WTC11 (cell line): ENCODE measurements around the gene NR3C1. TPM values are rescaled to one million over a fixed set of nuclear protein-coding genes. Genes with fewer than 3 reads are reported as not detected.

Experiments
- ATAC-seq: fragments of 200-7000 bp; cut with Tn5 transposase; 2 replicates; pipeline ENCODE4 v1.10.0; 2021; ENCODE audit warnings: mild to moderate bottlenecking, moderate library complexity
- CTCF ChIA-PET: fragments of 300-600 bp; sonication (Branson Sonifier 250); formaldehyde crosslinking; loops from one replicate; lab custom pipeline; 2021; ENCODE audit warnings: antibody characterized with exemption; lab: Charles Lee
- POLR2A ChIA-PET: fragments of 350-600 bp; sonication (Branson Sonifier 250); formaldehyde crosslinking; loops from one replicate; lab custom pipeline; 2021; ENCODE audit warnings: antibody characterized with exemption; lab: Charles Lee
- DNase-seq: peaks from one replicate; pipeline ENCODE4 v3.0.0; 2021; ENCODE audit warnings: low spot score
- H3K27ac Mint-ChIP-seq: 2 replicates; pipeline ENCODE4 v1.8.0; 2021; ENCODE audit warnings: mixed read lengths
- H3K27me3 Mint-ChIP-seq: 2 replicates; pipeline ENCODE4 v1.8.0; 2021; ENCODE audit warnings: low read depth, mild to moderate bottlenecking, moderate library complexity, mixed read lengths
- H3K36me3 Mint-ChIP-seq: 2 replicates; pipeline ENCODE4 v1.8.0; 2021; ENCODE audit warnings: mixed read lengths
- H3K4me1 Mint-ChIP-seq: 2 replicates; pipeline ENCODE4 v1.8.0; 2022; ENCODE audit warnings: mixed read lengths
- H3K4me3 Mint-ChIP-seq: 2 replicates; pipeline ENCODE4 v1.8.0; 2021; ENCODE audit warnings: mild to moderate bottlenecking, moderate library complexity, mixed read lengths
- H3K9me3 Mint-ChIP-seq: 2 replicates; pipeline ENCODE4 v1.8.0; 2021; ENCODE audit warnings: mixed read lengths
- ATF1 ChIP-seq: sonication (generic); formaldehyde crosslinking; IDR thresholded peaks from 2 replicates; pipeline ENCODE4 v1.8.1; 2023; ENCODE audit warnings: mild to moderate bottlenecking, moderate library complexity, missing genetic modification reagents
- ATF2 ChIP-seq: sonication (generic); formaldehyde crosslinking; IDR thresholded peaks from 2 replicates; pipeline ENCODE4 v1.8.1; 2022; ENCODE audit warnings: low read depth, missing genetic modification reagents, borderline replicate concordance
- E2F4 ChIP-seq: sonication (generic); formaldehyde crosslinking; IDR thresholded peaks from 2 replicates; pipeline ENCODE4 v1.8.1; 2022; ENCODE audit warnings: low read depth, mild to moderate bottlenecking, moderate library complexity, missing genetic modification reagents, borderline replicate concordance
- ELF4 ChIP-seq: sonication (generic); formaldehyde crosslinking; IDR thresholded peaks from 2 replicates; pipeline ENCODE4 v1.8.1; 2022; ENCODE audit warnings: low read depth, mild to moderate bottlenecking, moderate library complexity, missing genetic modification reagents
- FOXJ3 ChIP-seq: sonication (generic); formaldehyde crosslinking; IDR thresholded peaks from 2 replicates; pipeline ENCODE4 v1.9.0; 2021; ENCODE audit warnings: missing genetic modification reagents, mild to moderate bottlenecking, borderline replicate concordance
- FOXP4 ChIP-seq: sonication (generic); formaldehyde crosslinking; IDR thresholded peaks from 2 replicates; pipeline ENCODE4 v1.8.0; 2022; ENCODE audit warnings: mild to moderate bottlenecking, missing genetic modification reagents
- JUN ChIP-seq: sonication (generic); formaldehyde crosslinking; IDR thresholded peaks from 2 replicates; pipeline ENCODE4 v1.8.0; 2023; ENCODE audit warnings: mild to moderate bottlenecking, missing genetic modification reagents
- NFATC4 ChIP-seq: fragments of 250-450 bp; sonication (Bioruptor Pico); IDR thresholded peaks from 2 replicates; pipeline ENCODE4 v1.9.0; 2021; ENCODE audit warnings: mild to moderate bottlenecking
- NFYB ChIP-seq: sonication (generic); formaldehyde crosslinking; conservative IDR thresholded peaks from 2 replicates; pipeline ENCODE4 v1.8.0; 2022; ENCODE audit warnings: low read depth, missing genetic modification reagents
- NR2C2 ChIP-seq: sonication (generic); formaldehyde crosslinking; IDR thresholded peaks from 2 replicates; pipeline ENCODE4 v1.8.0; 2022; ENCODE audit warnings: mild to moderate bottlenecking, missing genetic modification reagents
- RORB ChIP-seq: fragments of 250-450 bp; sonication (Bioruptor Pico); IDR thresholded peaks from 2 replicates; pipeline ENCODE4 v1.9.0; 2021; ENCODE audit warnings: mild to moderate bottlenecking
- SOX15 ChIP-seq: fragments of 250-450 bp; sonication (Bioruptor Pico); IDR thresholded peaks from 2 replicates; pipeline ENCODE4 v1.9.0; 2021; ENCODE audit warnings: mild to moderate bottlenecking
- TCF7 ChIP-seq: sonication (generic); formaldehyde crosslinking; IDR thresholded peaks from 2 replicates; pipeline ENCODE4 v1.8.0; 2022; ENCODE audit warnings: mild to moderate bottlenecking, low read depth, missing genetic modification reagents, moderate library complexity
- USF1 ChIP-seq: sonication (generic); formaldehyde crosslinking; IDR thresholded peaks from 2 replicates; pipeline ENCODE4 v1.8.0; 2022; ENCODE audit warnings: mild to moderate bottlenecking, missing genetic modification reagents
- ZBTB21 ChIP-seq: sonication (generic); formaldehyde crosslinking; IDR thresholded peaks from 2 replicates; pipeline ENCODE4 v1.8.1; 2023; ENCODE audit warnings: mild to moderate bottlenecking, missing genetic modification reagents, borderline replicate concordance
- ZBTB43 ChIP-seq: sonication (generic); formaldehyde crosslinking; IDR thresholded peaks from 2 replicates; pipeline ENCODE4 v1.8.1; 2023; ENCODE audit warnings: mild to moderate bottlenecking, missing genetic modification reagents
- ZMAT4 ChIP-seq: fragments of 250-450 bp; sonication (Bioruptor Pico); IDR thresholded peaks from 2 replicates; pipeline ENCODE4 v1.9.0; 2021; ENCODE audit warnings: mild to moderate bottlenecking
- ZNF121 ChIP-seq: sonication (generic); formaldehyde crosslinking; IDR thresholded peaks from 2 replicates; pipeline ENCODE4 v1.8.0; 2023; ENCODE audit warnings: missing genetic modification reagents
- ZNF232 ChIP-seq: sonication (generic); formaldehyde crosslinking; IDR thresholded peaks from 2 replicates; pipeline ENCODE4 v1.8.0; 2022; ENCODE audit warnings: mild to moderate bottlenecking, missing genetic modification reagents
- ZNF317 ChIP-seq: sonication (generic); formaldehyde crosslinking; IDR thresholded peaks from 2 replicates; pipeline ENCODE4 v1.8.1; 2023; ENCODE audit warnings: low read depth, mild to moderate bottlenecking, moderate library complexity, missing genetic modification reagents, borderline replicate concordance
- ZNF416 ChIP-seq: fragments of 250-450 bp; sonication (Bioruptor Pico); IDR thresholded peaks from 2 replicates; pipeline ENCODE4 v1.9.0; 2021; ENCODE audit warnings: mild to moderate bottlenecking, inconsistent platforms
- ZNF423 ChIP-seq: fragments of 250-450 bp; sonication (Bioruptor Pico); IDR thresholded peaks from 2 replicates; pipeline ENCODE4 v2.1.2; 2022; ENCODE audit warnings: mild to moderate bottlenecking, moderate library complexity
- ZNF425 ChIP-seq: fragments of 250-450 bp; sonication (Bioruptor Pico); conservative IDR thresholded peaks from 2 replicates; pipeline ENCODE4 v1.9.0; 2021; ENCODE audit warnings: mild to moderate bottlenecking
- ZNF671 ChIP-seq: fragments of 250-450 bp; sonication (Bioruptor Pico); IDR thresholded peaks from 2 replicates; pipeline ENCODE4 v1.8.0; 2021; ENCODE audit warnings: mild to moderate bottlenecking
- total RNA-seq: library from RNA; stranded (reverse); gene quantifications from 3 replicates; pipeline ENCODE4 v1.2.3, GENCODE V29; 2021

Gene NR3C1
- total RNA-seq, 1 experiment from 2014 or later, result 15.0 TPM

- no peak for TF ChIP-seq ATF2
- no peak for TF ChIP-seq NR2C2 (CRISPR knock-in tag)
- TF ChIP-seq JUN, result no peak
- TF ChIP-seq ZNF671, result no peak
- TF ChIP-seq SOX15 (CRISPR knock-in tag), result no peak
- no peak for TF ChIP-seq USF1
- TF ChIP-seq ZNF232 (CRISPR knock-in tag), result no peak
- no peak for TF ChIP-seq ZNF425
- no peak for TF ChIP-seq E2F4 (CRISPR knock-in tag)
- TF ChIP-seq NFYB (CRISPR knock-in tag), result no peak
- no peak for TF ChIP-seq FOXP4 (CRISPR knock-in tag)
- no peak for TF ChIP-seq RORB
- no peak for TF ChIP-seq FOXJ3 (CRISPR knock-in tag)
- no peak for TF ChIP-seq ZNF416
- TF ChIP-seq ATF1 (CRISPR knock-in tag), result no peak
- Mint-ChIP-seq H3K27ac (no peak overlapping the region), H3K4me3 (no peak overlapping the region), H3K9me3 (peaks cover 5% of the 10 kb centered on the region; the same call in 1 of the 2 replicates), H3K4me1 (peaks cover 10% of the 10 kb centered on the region), H3K36me3 (no peaks in the 10 kb centered on the region), H3K27me3 (no peaks in the 10 kb centered on the region; the same call in 1 of the 2 replicates)
- CTCF ChIA-PET, result no interaction called here
- no peak for ATAC-seq
- POLR2A ChIA-PET, result no interaction called here
- no peak for DNase-seq
These were observed 170.5 kb downstream of the NR3C1 start for GRCh38 chr5:143233031-143233430.

- peaks cover 10% of the 10 kb centered on the region for H3K4me1 Mint-ChIP-seq
- H3K27ac Mint-ChIP-seq, result no peak overlapping the region
- no peaks in the 10 kb centered on the region; the same call in 1 of the 2 replicates for H3K9me3 Mint-ChIP-seq
- H3K4me3 Mint-ChIP-seq, result no peak overlapping the region
- H3K27me3 Mint-ChIP-seq, result no peaks in the 10 kb centered on the region; the same call in 1 of the 2 replicates
- DNase-seq (no peak), ATAC-seq (no peak)
- ChIA-PET POLR2A (no interaction called here), CTCF (no interaction called here)
- H3K36me3 Mint-ChIP-seq, result no peaks in the 10 kb centered on the region
- TF ChIP-seq ZNF423 (CRISPR knock-in tag) (no peak), ZBTB43 (CRISPR knock-in tag) (no peak), USF1 (no peak), ZMAT4 (CRISPR knock-in tag) (no peak), ZNF317 (CRISPR knock-in tag) (no peak), E2F4 (CRISPR knock-in tag) (no peak), ZBTB21 (CRISPR knock-in tag) (no peak), RORB (no peak), ELF4 (no peak), ZNF121 (no peak), TCF7 (CRISPR knock-in tag) (no peak), NFATC4 (CRISPR knock-in tag) (no peak)
These were observed 171.3 kb downstream of the NR3C1 start for GRCh38 chr5:143231973-143232812.
